Stimulated activated CD4-positive, alpha-beta T cell treated with anti-CD3 and anti-CD28 coated beads, Interleukin-2, amount 100 ng/mL, for 24 hours (primary cell): ENCODE measurements around the gene SCAI.
A peak's percentile ranks its signal among the peaks of the same experiment; 100 is the strongest.
"Not testable (repeated sequence)": the region's sequence is repeated elsewhere in the genome, so short reads cannot be mapped to it uniquely, and the experiment has no call there.

Source experiments
- DNase-seq, 2 donors: peaks; one replicate each; pipeline ENCODE4 v3.0.0-alpha.2; 2020

SCAI gene

GRCh38 chr9:125143377-125144090, at the start of gene SCAI:
SCAI (minus strand) TSS chr9:125143528; CDS start chr9:125143437, 91 bp downstream.
- DNase-seq, result peak; percentile 98

DNA sequence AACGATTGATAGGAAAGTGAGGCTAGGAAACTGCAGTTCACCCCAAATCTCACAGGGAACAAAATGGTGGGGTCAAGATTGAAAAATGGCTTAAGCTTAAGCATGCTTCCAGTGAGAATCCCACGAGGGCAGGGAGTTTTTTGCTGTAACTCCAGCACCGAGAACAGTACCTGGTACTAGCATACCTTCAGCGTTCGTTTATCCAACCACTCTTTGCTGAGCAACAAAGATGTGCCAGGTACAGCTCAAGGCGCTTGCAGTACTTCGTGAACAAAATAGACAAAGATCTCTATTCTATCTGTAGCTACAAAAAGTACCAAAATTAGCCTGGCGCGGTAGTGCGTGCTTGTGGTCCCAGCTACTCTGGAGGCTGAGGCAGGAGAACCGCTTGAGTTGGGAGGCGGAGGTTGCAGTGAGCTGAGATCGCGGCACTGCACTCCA, 47.1 kb upstream of the SCAI start:
- peak in 1 of 2 donors; percentile 36 for DNase-seq

- peak; percentile 98 to 99 for DNase-seq
These were observed 46.3 kb upstream of the SCAI start, which contains the start of gene PPP6C for GRCh38 chr9:125189361-125190289. PPP6C (minus strand) TSS chr9:125189803; CDS start chr9:125189718, 85 bp downstream.

GRCh38 chr9:125189011-125189360, 45.7 kb upstream of the SCAI start:
- DNase-seq, result peak; percentile 42 to 51

- no peak for DNase-seq
These were observed 40.2 kb upstream of the SCAI start for GRCh38 chr9:125183561-125183960.

GRCh38 chr9:125183054-125183453, 39.7 kb upstream of the SCAI start:
- no peak for DNase-seq

DNA sequence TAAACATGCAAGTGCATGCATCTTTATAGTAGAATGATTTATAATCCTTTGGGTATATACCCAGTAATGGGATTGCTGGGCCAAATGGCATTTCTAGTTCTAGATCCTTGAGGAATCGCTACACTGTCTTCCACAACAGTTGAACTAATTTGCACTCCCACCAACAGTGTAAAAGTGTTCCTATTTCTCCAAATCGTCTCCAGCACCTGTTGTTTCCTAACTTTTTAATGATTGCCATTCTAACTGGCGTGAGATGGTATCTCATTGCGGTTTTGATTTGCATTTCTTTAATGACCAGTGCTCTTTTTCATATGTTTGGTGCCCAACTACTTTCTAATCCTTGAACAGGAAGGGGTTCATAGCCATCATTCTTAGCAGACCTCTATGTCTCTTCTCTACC, 38.4 kb upstream of the SCAI start:
- DNase-seq, result not testable (repeated sequence)

GRCh38 chr9:125180876-125181275, 37.5 kb upstream of the SCAI start:
- no peak for DNase-seq

- not testable (repeated sequence) for DNase-seq
These were observed 36.4 kb upstream of the SCAI start for GRCh38 chr9:125179776-125180175.

GRCh38 chr9:125177888-125178287, 34.6 kb upstream of the SCAI start:
- no peak for DNase-seq

GRCh38 chr9:125176636-125177035, 33.3 kb upstream of the SCAI start:
- DNase-seq, result no peak

DNA sequence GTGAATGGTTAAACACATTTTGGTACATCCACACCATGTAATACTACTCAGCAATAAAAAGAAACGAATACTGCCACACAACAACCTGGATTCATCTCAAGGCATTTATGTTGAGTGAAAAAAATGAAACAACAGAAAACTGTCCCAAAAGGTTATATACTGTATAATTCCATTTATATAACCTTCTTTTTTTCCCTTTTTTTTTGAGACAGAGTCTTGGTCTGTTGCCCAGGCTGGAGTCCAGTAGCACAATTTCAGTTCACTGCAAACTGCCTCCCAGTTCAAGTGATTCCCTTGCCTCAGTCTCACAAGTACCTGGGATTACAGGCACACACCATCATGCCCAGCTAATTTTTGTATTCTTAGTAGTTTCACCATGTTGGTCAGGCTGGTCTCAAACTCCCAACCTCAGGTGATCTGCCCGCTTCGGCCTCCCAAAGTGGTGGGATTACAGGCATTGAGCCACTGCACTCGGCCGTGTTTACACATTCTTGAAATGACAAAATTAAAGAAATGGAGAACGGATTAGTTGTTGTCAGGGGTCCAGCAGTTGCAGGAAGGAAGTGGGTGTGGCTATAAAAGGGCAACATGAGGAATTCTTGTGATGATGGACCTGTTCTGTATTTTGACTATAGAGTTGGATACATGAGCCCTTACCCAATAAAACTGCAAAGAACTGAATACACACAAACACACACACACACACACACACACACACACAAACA, 28.9 kb upstream of the SCAI start:
- no peak for DNase-seq

DNA sequence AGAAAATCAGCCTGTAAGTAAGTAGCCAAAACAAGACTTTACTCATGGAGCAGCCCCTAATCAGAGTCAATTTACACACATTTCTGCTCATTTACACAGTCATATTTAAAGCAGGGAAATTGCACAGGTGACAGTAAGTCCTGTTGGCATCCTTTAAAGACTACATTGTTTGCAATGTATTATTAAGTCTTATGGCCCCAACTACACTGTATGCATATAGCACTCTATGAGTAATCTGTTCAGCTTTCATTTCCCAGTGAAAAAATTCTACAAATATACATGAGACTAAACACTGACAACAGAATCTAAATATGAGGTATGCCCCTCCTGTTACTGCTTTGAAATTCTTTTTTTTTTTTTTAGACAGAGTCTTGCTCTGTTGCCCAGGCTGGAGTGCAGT, 26.6 kb upstream of the SCAI start:
- no peak for DNase-seq

DNA sequence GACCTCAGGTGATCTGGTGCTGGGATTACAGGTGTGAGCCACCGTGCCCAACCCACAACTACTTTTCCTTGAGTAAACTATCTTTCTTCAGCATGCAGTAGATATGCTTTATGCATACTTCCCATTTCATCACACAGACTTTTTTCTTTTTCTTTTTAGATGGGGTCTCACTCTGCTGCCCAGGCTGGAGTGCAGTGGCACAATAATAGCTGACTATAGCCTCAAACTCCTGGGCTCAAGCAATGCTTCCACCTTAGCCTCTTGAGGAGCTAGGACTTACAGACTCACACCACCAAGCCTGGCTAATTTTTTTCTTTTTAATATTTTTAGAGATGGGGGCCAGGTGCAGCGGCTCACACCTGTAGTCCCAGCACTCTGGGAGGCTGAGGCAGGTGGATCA, 23.4 kb upstream of the SCAI start:
- DNase-seq, result no peak

DNA sequence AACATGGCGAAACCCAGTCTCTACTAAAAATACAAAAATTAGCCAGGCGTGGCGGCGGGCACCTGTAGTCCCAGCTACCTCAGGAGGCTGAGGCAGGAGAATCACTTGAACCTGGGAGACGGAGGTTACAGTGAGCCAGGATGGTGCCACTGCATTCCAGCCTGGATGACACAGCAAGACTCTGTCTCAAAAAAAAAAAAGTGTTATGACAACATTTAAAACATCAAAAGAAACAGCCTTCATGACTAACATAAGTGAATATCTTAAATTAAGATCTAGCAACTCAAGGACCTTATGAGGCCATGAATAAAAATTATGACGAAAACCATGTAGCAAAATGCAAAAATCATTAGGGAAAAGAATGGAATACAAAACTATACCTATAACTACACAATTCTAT, 19.6 kb upstream of the SCAI start:
- DNase-seq, result not testable (repeated sequence)

GRCh38 chr9:125161284-125161918, 18.1 kb upstream of the SCAI start:
- no peak for DNase-seq

- DNase-seq, result no peak
These were observed 17.4 kb upstream of the SCAI start for GRCh38 chr9:125160750-125161149.

DNA sequence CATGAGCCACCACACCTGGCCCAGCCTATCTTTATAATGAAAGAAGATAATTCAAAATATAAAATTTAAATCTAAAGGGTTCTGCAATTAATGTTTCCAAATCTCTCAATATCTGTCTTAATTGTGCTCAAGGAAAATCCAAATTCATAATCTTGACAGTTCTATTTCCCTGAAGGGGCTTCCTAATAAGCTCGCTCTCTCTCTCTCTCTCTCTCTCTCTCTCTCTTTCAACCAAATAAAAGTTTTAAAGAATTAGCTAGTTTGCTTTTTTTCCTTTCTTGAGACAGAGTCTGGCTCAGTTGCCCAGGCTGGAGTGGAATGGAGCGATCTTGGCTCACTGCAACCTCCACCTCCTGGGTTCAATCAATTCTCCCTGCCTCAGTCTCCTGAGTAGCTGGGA, 13.2 kb upstream of the SCAI start:
- no peak for DNase-seq

DNA sequence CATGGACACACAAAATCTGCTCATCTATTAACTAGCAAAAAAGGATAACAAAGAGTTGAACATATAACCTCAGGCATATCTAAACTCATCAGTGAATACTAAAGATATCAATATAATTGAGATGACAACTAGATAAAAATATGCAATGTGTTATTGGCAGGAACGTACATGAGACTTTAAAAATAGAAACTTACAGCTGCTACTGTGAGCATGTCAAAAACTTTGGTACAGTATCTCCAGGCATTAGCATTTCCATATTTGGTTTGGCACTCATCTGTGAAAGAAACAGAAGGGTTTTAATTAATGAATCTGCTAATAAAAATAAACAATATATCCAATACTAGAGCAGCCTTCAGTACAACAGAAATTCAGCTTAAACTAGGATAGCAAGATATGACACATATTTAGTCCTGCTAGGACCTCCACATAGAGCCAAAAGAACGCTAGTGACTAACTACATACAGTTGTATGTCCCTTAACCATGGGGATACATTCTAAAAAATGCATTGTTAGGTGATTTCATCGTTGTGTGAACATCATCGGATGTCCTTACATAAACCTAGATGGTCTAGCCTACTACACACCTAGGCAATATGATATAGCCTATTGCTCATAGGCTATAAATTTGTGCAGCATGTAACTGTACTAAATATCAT, 10.5 kb upstream of the SCAI start:
- DNase-seq, result no peak

DNA sequence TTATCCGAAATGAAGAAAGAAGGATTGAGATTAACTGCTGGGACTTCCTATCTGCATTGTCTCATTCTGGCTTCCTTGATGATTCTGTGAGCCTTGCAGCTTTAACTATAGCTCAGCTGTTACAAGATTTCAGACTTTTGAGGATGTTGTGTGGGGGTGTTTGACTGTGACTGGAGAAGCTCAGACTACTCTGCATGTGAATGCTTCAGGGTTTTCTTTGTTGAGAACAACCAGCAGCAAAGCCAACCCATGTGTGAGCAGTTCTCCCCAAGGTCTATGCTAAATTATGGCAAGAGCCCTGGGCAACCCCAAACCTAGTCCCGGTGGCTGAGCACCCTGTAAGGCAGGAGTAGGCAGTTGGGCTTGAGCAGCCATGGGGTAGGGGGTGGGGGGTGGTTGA, 8.4 kb upstream of the SCAI start:
- DNase-seq, result no peak

- DNase-seq, result no peak
These were observed 7.3 kb upstream of the SCAI start for GRCh38 chr9:125150349-125151245.
